SK-MEL-5 (cell line): Measurements from ENCODE around the gene EIF2D. TPM values are rescaled to one million over a fixed set of nuclear protein-coding genes. Genes with fewer than 3 reads are reported as not detected.
A peak's percentile ranks its signal among the peaks of the same experiment; 100 is the strongest.

Experiments used
- DNase-seq: peaks from one replicate; pipeline ENCODE4 v3.0.0-alpha.2; 2016; ENCODE audit warnings: low read depth, low spot score
- in situ Hi-C: cut with HindIII; loops from 2 replicates; pipeline ENCODE4 v1.10.0; 2016; ENCODE audit warnings: low sequenced_read_pairs, high pct_unique_total_duplicates, low pct_unique_long_range_greater_than_20kb
- polyA plus RNA-seq, 2 experiments: library from polyadenylated mRNA; depleted of rRNA; stranded (reverse); fragments of >200 nt; gene quantifications; 2 replicates each; pipeline ENCODE4 v1.2.3, GENCODE V29; 2015
- total RNA-seq: library from RNA; depleted of rRNA; stranded (reverse); fragments of >200 nt; shearing (Covaris generic); gene quantifications from 2 replicates; pipeline ENCODE4 v1.2.3, GENCODE V29; 2014; rRNA removed

The EIF2D gene
- total RNA-seq: 57.8 and 58.7 TPM in 2 replicates
- polyA plus RNA-seq (2015; cell fraction: cytosol; rRNA removed): 48.9 and 60.0 TPM in 2 replicates
- polyA plus RNA-seq (2015; cell fraction: nucleus; rRNA removed): 94.1 and 109 TPM in 2 replicates

GRCh38 chr1:206612129-206612876 lies at the start of gene EIF2D:
Gene EIF2D (minus strand): TSS chr1:206612465. CDS start chr1:206612342, 123 bp downstream.
- in situ Hi-C loops: no loop called here
- DNase-seq: peak; percentile 94

- DNase-seq: no peak
- in situ Hi-C loops: no loop called here
Measured at GRCh38 chr1:206661161-206661820, 49.0 kb upstream of the EIF2D start.

- DNase-seq: no peak
- in situ Hi-C loops: no loop called here
Measured at GRCh38 chr1:206660136-206660535, 47.9 kb upstream of the EIF2D start.

- in situ Hi-C loops: no loop called here
- DNase-seq: no peak
Measured at GRCh38 chr1:206658981-206659273, 46.7 kb upstream of the EIF2D start.

GRCh38 chr1:206658264-206658980 lies 46.2 kb upstream of the EIF2D start:
- DNase-seq: peak; percentile 55
- in situ Hi-C loops: no loop called here

GRCh38 chr1:206657751-206658150 lies 45.5 kb upstream of the EIF2D start:
- DNase-seq: no peak
- in situ Hi-C loops: no loop called here

- in situ Hi-C loops: no loop called here
- no peak for DNase-seq
Measured at GRCh38 chr1:206656936-206657335, 44.7 kb upstream of the EIF2D start.

- in situ Hi-C loops: no loop called here
- DNase-seq: no peak
Measured at GRCh38 chr1:206655471-206655882, 43.2 kb upstream of the EIF2D start.

- in situ Hi-C loops: no loop called here
- DNase-seq: peak; percentile 46
Measured at GRCh38 chr1:206654828-206655227, 42.6 kb upstream of the EIF2D start.

- in situ Hi-C loops: no loop called here
- DNase-seq: no peak
Measured at GRCh38 chr1:206653715-206654459, 41.6 kb upstream of the EIF2D start.

- no peak for DNase-seq
- in situ Hi-C loops: no loop called here
Measured at GRCh38 chr1:206651958-206652890, 40.0 kb upstream of the EIF2D start.

- in situ Hi-C loops: no loop called here
- DNase-seq: no peak
Measured at GRCh38 chr1:206651014-206651413, 38.7 kb upstream of the EIF2D start.

GRCh38 chr1:206649261-206649921 lies 37.1 kb upstream of the EIF2D start:
- in situ Hi-C loops: no loop called here
- no peak for DNase-seq

GRCh38 chr1:206647224-206647623 lies 35.0 kb upstream of the EIF2D start:
- in situ Hi-C loops: no loop called here
- DNase-seq: no peak

GRCh38 chr1:206646504-206646903 lies 34.2 kb upstream of the EIF2D start:
- DNase-seq: no peak
- in situ Hi-C loops: no loop called here

- in situ Hi-C loops: no loop called here
- no peak for DNase-seq
Measured at GRCh38 chr1:206643118-206643698, 30.9 kb upstream of the EIF2D start.
